ENCODE measurements around the gene PRKG1.
"Not testable (repeated sequence)": the region's sequence is repeated elsewhere in the genome, so short reads cannot be mapped to it uniquely, and the experiment has no call there.

The PRKG1 gene

GRCh38 chr10:51326174-51326573 lies 251.9 kb downstream of the PRKG1 start:
- no peaks in the 10 kb centered on the region for H4K20me1 ChIP-seq (ENCODE audit: control insufficient read depth, insufficient read depth, low read depth, low read length)
- no peak overlapping the region for H3K27ac ChIP-seq (ENCODE audit: low read depth, low read length)
- no peaks in the 10 kb centered on the region for H3K36me3 ChIP-seq (ENCODE audit: control insufficient read depth, low read length)
- H3K4me2 ChIP-seq (ENCODE audit: low read length) = no peak overlapping the region
- no peaks in the 10 kb centered on the region for H3K27me3 ChIP-seq (ENCODE audit: control insufficient read depth, low read length)
- H3K9me2 ChIP-seq (replicated peaks; ENCODE audit: control insufficient read depth, low read length) = no peaks in the 10 kb centered on the region
- no peak for TF ChIP-seq EZH2phosphoT487 (IDR thresholded peaks at IDR 0.05; ENCODE audit: borderline replicate concordance, low read length)
- H3F3A ChIP-seq (ENCODE audit: control insufficient read depth, insufficient read depth) = no peaks in the 10 kb centered on the region
- no peaks in the 10 kb centered on the region for H3K4me1 ChIP-seq (ENCODE audit: control insufficient read depth, low read length)
- no peaks in the 10 kb centered on the region for H3K9me3 ChIP-seq (ENCODE audit: control insufficient read depth, insufficient read depth, low read length)
- H3K79me2 ChIP-seq (ENCODE audit: control insufficient read depth, low read length) = no peaks in the 10 kb centered on the region
- no peak overlapping the region for H3K4me3 ChIP-seq (ENCODE audit: low read length)

GRCh38 chr10:51327432-51327831 lies 253.1 kb downstream of the PRKG1 start:
- Histone ChIP-seq H3K4me3 (ENCODE audit: low read length) (no peak overlapping the region), H3K27ac (ENCODE audit: low read depth, low read length) (no peak overlapping the region), H3K4me1 (ENCODE audit: control insufficient read depth, low read length) (no peaks in the 10 kb centered on the region), H3K9me2 (replicated peaks; ENCODE audit: control insufficient read depth, low read length) (no peaks in the 10 kb centered on the region), H3K36me3 (ENCODE audit: control insufficient read depth, low read length) (no peaks in the 10 kb centered on the region), H3F3A (ENCODE audit: control insufficient read depth, insufficient read depth) (no peaks in the 10 kb centered on the region), H3K79me2 (ENCODE audit: control insufficient read depth, low read length) (no peaks in the 10 kb centered on the region), H3K27me3 (ENCODE audit: control insufficient read depth, low read length) (no peaks in the 10 kb centered on the region), H4K20me1 (ENCODE audit: control insufficient read depth, insufficient read depth, low read depth, low read length) (no peaks in the 10 kb centered on the region), H3K4me2 (ENCODE audit: low read length) (no peak overlapping the region), H3K9me3 (ENCODE audit: control insufficient read depth, insufficient read depth, low read length) (no peaks in the 10 kb centered on the region)
- TF ChIP-seq EZH2phosphoT487 (IDR thresholded peaks at IDR 0.05; ENCODE audit: borderline replicate concordance, low read length) (no peak), CTCF (IDR thresholded peaks at IDR 0.05; ENCODE audit: low read depth, low read length, poor library complexity, severe bottlenecking) (no peak)

GRCh38 chr10:51340366-51340765 lies 266.1 kb downstream of the PRKG1 start:
- no peak for TF ChIP-seq EZH2phosphoT487 (IDR thresholded peaks at IDR 0.05; ENCODE audit: borderline replicate concordance, low read length)
- TF ChIP-seq CTCF (IDR thresholded peaks at IDR 0.05; ENCODE audit: low read depth, low read length, poor library complexity, severe bottlenecking) = no peak

GRCh38 chr10:51340845-51341610 lies 266.7 kb downstream of the PRKG1 start:
- H3K79me2 ChIP-seq (ENCODE audit: control insufficient read depth, low read length) = no peaks in the 10 kb centered on the region
- no peaks in the 10 kb centered on the region for H3K36me3 ChIP-seq (ENCODE audit: control insufficient read depth, low read length)
- no peaks in the 10 kb centered on the region for H4K20me1 ChIP-seq (ENCODE audit: control insufficient read depth, insufficient read depth, low read depth, low read length)
- no peak overlapping the region for H3K4me2 ChIP-seq (ENCODE audit: low read length)
- TF ChIP-seq EZH2phosphoT487 (IDR thresholded peaks at IDR 0.05; ENCODE audit: borderline replicate concordance, low read length) (no peak), CTCF (IDR thresholded peaks at IDR 0.05; ENCODE audit: low read depth, low read length, poor library complexity, severe bottlenecking) (no peak)
- no peaks in the 10 kb centered on the region for H3K9me2 ChIP-seq (replicated peaks; ENCODE audit: control insufficient read depth, low read length)
- no peaks in the 10 kb centered on the region for H3F3A ChIP-seq (ENCODE audit: control insufficient read depth, insufficient read depth)
- H3K9me3 ChIP-seq (ENCODE audit: control insufficient read depth, insufficient read depth, low read length) = no peaks in the 10 kb centered on the region
- H3K4me1 ChIP-seq (ENCODE audit: control insufficient read depth, low read length) = no peaks in the 10 kb centered on the region
- no peaks in the 10 kb centered on the region for H3K27me3 ChIP-seq (ENCODE audit: control insufficient read depth, low read length)
- H3K27ac ChIP-seq (ENCODE audit: low read depth, low read length) = no peak overlapping the region
- H3K4me3 ChIP-seq (ENCODE audit: low read length) = no peak overlapping the region

More at GRCh38 chr10:51340366-51340765, 266.1 kb downstream of the PRKG1 start:
- no peaks in the 10 kb centered on the region for H3K4me1 ChIP-seq (ENCODE audit: control insufficient read depth, low read length)
- no peaks in the 10 kb centered on the region for H4K20me1 ChIP-seq (ENCODE audit: control insufficient read depth, insufficient read depth, low read depth, low read length)
- H3F3A ChIP-seq (ENCODE audit: control insufficient read depth, insufficient read depth) = no peaks in the 10 kb centered on the region
- H3K36me3 ChIP-seq (ENCODE audit: control insufficient read depth, low read length) = no peaks in the 10 kb centered on the region
- no peaks in the 10 kb centered on the region for H3K79me2 ChIP-seq (ENCODE audit: control insufficient read depth, low read length)
- H3K4me2 ChIP-seq (ENCODE audit: low read length) = no peak overlapping the region
- no peak overlapping the region for H3K4me3 ChIP-seq (ENCODE audit: low read length)
- no peak overlapping the region for H3K27ac ChIP-seq (ENCODE audit: low read depth, low read length)
- no peaks in the 10 kb centered on the region for H3K27me3 ChIP-seq (ENCODE audit: control insufficient read depth, low read length)
- no peaks in the 10 kb centered on the region for H3K9me3 ChIP-seq (ENCODE audit: control insufficient read depth, insufficient read depth, low read length)
- no peaks in the 10 kb centered on the region for H3K9me2 ChIP-seq (replicated peaks; ENCODE audit: control insufficient read depth, low read length)

GRCh38 chr10:51341745-51342144 lies 267.5 kb downstream of the PRKG1 start:
- not testable (repeated sequence) for H3K4me2 ChIP-seq (ENCODE audit: low read length)

More at GRCh38 chr10:51341745-51342144, 267.5 kb downstream of the PRKG1 start:
- not testable (repeated sequence) for H3K27me3 ChIP-seq (ENCODE audit: control insufficient read depth, low read length); H3K9me2 ChIP-seq (replicated peaks; ENCODE audit: control insufficient read depth, low read length); H3K4me1 ChIP-seq (ENCODE audit: control insufficient read depth, low read length); H3K27ac ChIP-seq (ENCODE audit: low read depth, low read length); H3K79me2 ChIP-seq (ENCODE audit: control insufficient read depth, low read length); H4K20me1 ChIP-seq (ENCODE audit: control insufficient read depth, insufficient read depth, low read depth, low read length); H3F3A ChIP-seq (ENCODE audit: control insufficient read depth, insufficient read depth); H3K9me3 ChIP-seq (ENCODE audit: control insufficient read depth, insufficient read depth, low read length); H3K36me3 ChIP-seq (ENCODE audit: control insufficient read depth, low read length); H3K4me3 ChIP-seq (ENCODE audit: low read length)
